A549 (cell line): ENCODE data around the gene FAM174B.

Experiments used
- CTCF ChIP-seq: fragments of >200 bp; sonication (Bioruptor Twin); formaldehyde crosslinking; IDR thresholded peaks from 3 replicates; pipeline ENCODE4 v1.5.1; 2016
- EP300 ChIP-seq, 2 experiments: fragments of >200 bp; sonication (Bioruptor Twin); formaldehyde crosslinking; IDR thresholded peaks; 2 replicates in 1 of 2; 3 replicates in 1 of 2; pipeline ENCODE4 v1.6.1; 2016 to 2017
- GATA3 ChIP-seq: IDR thresholded peaks from 2 replicates; pipeline ENCODE4 v1.6.1; 2012; ENCODE audit warnings: borderline replicate concordance
- HMGXB4 ChIP-seq: fragments of 250-450 bp; sonication (Bioruptor Pico); IDR thresholded peaks from 2 replicates; pipeline ENCODE4 v1.5.0; 2021; ENCODE audit warnings: mild to moderate bottlenecking, moderate library complexity, borderline replicate concordance
- JUN ChIP-seq, 2 experiments: fragments of >200 bp; sonication (Bioruptor Twin); formaldehyde crosslinking; IDR thresholded peaks; 2 replicates in 1 of 2; 3 replicates in 1 of 2; pipeline ENCODE4 v1.6.1; 2016 to 2017
- MAX ChIP-seq: IDR thresholded peaks from 2 replicates; pipeline ENCODE4 v1.6.1; 2012
- MAZ ChIP-seq: fragments of 150-350 bp; IDR thresholded peaks from 2 replicates; pipeline ENCODE4 v1.6.1; 2014; ENCODE audit warnings: antibody characterized with exemption, low read depth, low read length, borderline replicate concordance
- POLR2A ChIP-seq: IDR thresholded peaks from 2 replicates; pipeline ENCODE4 v1.6.1; 2012; ENCODE audit warnings: mild to moderate bottlenecking, low read length
- RAD21 ChIP-seq, 2 experiments: fragments of >200 bp in 1 of 2; sonication (Bioruptor Twin) in 1 of 2; formaldehyde crosslinking in 1 of 2; IDR thresholded peaks in 1 of 2; conservative IDR thresholded peaks in 1 of 2; 2 replicates in 1 of 2; 3 replicates in 1 of 2; pipeline ENCODE4 v1.6.1; 2012 to 2018; ENCODE audit warnings: inconsistent platforms in 1 of 2
- RCOR1 ChIP-seq: fragments of 150-350 bp; IDR thresholded peaks from 2 replicates; pipeline ENCODE4 v1.6.1; 2014; ENCODE audit warnings: antibody characterized with exemption, low read length, low read depth
- REST ChIP-seq: fragments of 200-600 bp; sonication (generic); IDR thresholded peaks from 2 replicates; pipeline ENCODE4 v1.6.1; 2016; ENCODE audit warnings: antibody characterized with exemption, mild to moderate bottlenecking, moderate library complexity
- SMC3 ChIP-seq: fragments of >200 bp; sonication (Bioruptor Twin); formaldehyde crosslinking; IDR thresholded peaks from 3 replicates; pipeline ENCODE4 v1.6.1; 2018; ENCODE audit warnings: inconsistent platforms
- TP53 ChIP-seq: fragments of 250-450 bp; sonication (Bioruptor Pico); IDR thresholded peaks from 2 replicates; pipeline ENCODE4 v1.5.0; 2021; ENCODE audit warnings: mild to moderate bottlenecking, moderate library complexity

- TF ChIP-seq HMGXB4 (CRISPR knock-in tag) (no peak), JUN (IDR thresholded peaks at IDR 0.05) (no peak), SMC3 (no peak), CTCF (no peak), EP300 (IDR thresholded peaks at IDR 0.05) (no peak), REST (no peak), GATA3 (no peak), MAX (no peak), MAZ (no peak), RCOR1 (no peak), TP53 (CRISPR knock-in tag) (no peak), RAD21 (conservative IDR thresholded peaks at IDR 0.05 in 1 of 2, IDR thresholded peaks at IDR 0.05 in 1 of 2) (no peak), POLR2A (no peak; the same call in 1 of the 2 replicates)
Measured at GRCh38 chr15:92629975-92630626, 25.5 kb downstream of the FAM174B start.
